ENCODE results near the gene NOL3. TPM values are rescaled to one million over a fixed set of nuclear protein-coding genes. Genes with fewer than 3 reads are reported as not detected.

The NOL3 gene
- total and polyA plus RNA-seq, 9 of the 15 experiments (the other 6 are each of a cell fraction or from before 2014, with no cell fraction given) = 0.45 to 14.0 (median 5.4) TPM

DNA sequence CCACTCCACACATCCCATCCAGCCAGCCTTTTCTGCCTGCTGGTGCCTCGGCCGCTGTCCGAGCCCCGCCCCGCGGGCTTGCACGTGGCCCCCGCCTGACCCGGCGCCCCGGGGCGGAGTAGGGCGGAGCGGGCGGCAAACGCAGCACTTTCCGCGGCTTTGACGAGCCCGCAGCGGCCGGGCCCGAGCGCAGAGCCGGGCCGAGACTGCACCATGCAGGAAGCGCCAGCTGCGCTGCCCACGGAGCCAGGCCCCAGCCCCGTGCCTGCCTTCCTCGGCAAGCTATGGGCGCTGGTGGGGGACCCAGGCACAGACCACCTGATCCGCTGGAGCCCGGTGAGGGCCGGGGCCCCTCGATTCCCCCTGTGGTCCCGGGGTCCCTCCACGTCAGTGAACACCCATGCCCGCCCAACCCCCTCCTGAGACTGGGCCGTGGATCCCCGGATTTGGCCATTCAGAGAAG is 5.7 kb upstream of the NOL3 start, which contains the start of gene HSF4 (continued):
- no peak for TF ChIP-seq DNMT1 (IDR thresholded peaks at IDR 0.05)
- TF ChIP-seq RCOR1 (IDR thresholded peaks at IDR 0.05; ENCODE audit: borderline replicate concordance in 1 of 2, low read depth in 2 of 2, low read length in 2 of 2) = no peak
- peak; percentile 78 for TF ChIP-seq ZBTB1 (CRISPR knock-in tag; IDR thresholded peaks at IDR 0.05; ENCODE audit: borderline replicate concordance, low read depth)
- TF ChIP-seq MTA1 (IDR thresholded peaks at IDR 0.05; ENCODE audit: borderline replicate concordance) = no peak
- TF ChIP-seq, protein P1, sequence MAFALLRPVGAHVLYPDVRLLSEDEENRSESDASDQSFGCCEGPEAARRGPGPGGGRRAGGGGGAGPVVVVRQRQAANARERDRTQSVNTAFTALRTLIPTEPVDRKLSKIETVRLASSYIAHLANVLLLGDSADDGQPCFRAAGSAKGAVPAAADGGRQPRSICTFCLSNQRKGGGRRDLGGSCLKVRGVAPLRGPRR (CRISPR knock-in tag; IDR thresholded peaks at IDR 0.05) = no peak
- TF ChIP-seq EHMT2 (IDR thresholded peaks at IDR 0.05) = no peak
- no peak for TF ChIP-seq PHB2 (IDR thresholded peaks at IDR 0.05; ENCODE audit: low read depth)
- TF ChIP-seq, protein P2, sequence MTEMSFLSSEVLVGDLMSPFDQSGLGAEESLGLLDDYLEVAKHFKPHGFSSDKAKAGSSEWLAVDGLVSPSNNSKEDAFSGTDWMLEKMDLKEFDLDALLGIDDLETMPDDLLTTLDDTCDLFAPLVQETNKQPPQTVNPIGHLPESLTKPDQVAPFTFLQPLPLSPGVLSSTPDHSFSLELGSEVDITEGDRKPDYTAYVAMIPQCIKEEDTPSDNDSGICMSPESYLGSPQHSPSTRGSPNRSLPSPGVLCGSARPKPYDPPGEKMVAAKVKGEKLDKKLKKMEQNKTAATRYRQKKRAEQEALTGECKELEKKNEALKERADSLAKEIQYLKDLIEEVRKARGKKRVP (CRISPR knock-in tag; IDR thresholded peaks at IDR 0.05) = no peak
- no peak for TF ChIP-seq ZNF785 (CRISPR knock-in tag; IDR thresholded peaks at IDR 0.05)
- TF ChIP-seq TCF7 (IDR thresholded peaks at IDR 0.05; ENCODE audit: borderline replicate concordance) = no peak
- no peak for TF ChIP-seq SPI1 (IDR thresholded peaks at IDR 0.05; ENCODE audit: borderline replicate concordance, low read depth, low read length)
- TF ChIP-seq, protein P3, sequence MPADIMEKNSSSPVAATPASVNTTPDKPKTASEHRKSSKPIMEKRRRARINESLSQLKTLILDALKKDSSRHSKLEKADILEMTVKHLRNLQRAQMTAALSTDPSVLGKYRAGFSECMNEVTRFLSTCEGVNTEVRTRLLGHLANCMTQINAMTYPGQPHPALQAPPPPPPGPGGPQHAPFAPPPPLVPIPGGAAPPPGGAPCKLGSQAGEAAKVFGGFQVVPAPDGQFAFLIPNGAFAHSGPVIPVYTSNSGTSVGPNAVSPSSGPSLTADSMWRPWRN (IDR thresholded peaks at IDR 0.05; ENCODE audit: low read depth) = no peak
- no peak for TF ChIP-seq POLR3G (IDR thresholded peaks at IDR 0.05; ENCODE audit: extremely low read depth, insufficient read length, insufficient replicate concordance)
- no peak for TF ChIP-seq ZNF431 (CRISPR knock-in tag; IDR thresholded peaks at IDR 0.05)
- TF ChIP-seq, protein P4, sequence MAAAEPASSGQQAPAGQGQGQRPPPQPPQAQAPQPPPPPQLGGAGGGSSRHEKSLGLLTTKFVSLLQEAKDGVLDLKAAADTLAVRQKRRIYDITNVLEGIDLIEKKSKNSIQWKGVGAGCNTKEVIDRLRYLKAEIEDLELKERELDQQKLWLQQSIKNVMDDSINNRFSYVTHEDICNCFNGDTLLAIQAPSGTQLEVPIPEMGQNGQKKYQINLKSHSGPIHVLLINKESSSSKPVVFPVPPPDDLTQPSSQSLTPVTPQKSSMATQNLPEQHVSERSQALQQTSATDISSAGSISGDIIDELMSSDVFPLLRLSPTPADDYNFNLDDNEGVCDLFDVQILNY (CRISPR knock-in tag; IDR thresholded peaks at IDR 0.05) = no peak
- TF ChIP-seq TEAD4 (IDR thresholded peaks at IDR 0.05; ENCODE audit: low read length) = no peak
- no peak for TF ChIP-seq TEAD4 (CRISPR knock-in tag; IDR thresholded peaks at IDR 0.05; ENCODE audit: borderline replicate concordance)
- TF ChIP-seq BRF1 (IDR thresholded peaks at IDR 0.05; ENCODE audit: borderline replicate concordance, extremely low read depth, insufficient read length) = no peak
- TF ChIP-seq MTF1 (CRISPR knock-in tag; IDR thresholded peaks at IDR 0.05; ENCODE audit: borderline replicate concordance) = no peak
- TF ChIP-seq, protein P5, sequence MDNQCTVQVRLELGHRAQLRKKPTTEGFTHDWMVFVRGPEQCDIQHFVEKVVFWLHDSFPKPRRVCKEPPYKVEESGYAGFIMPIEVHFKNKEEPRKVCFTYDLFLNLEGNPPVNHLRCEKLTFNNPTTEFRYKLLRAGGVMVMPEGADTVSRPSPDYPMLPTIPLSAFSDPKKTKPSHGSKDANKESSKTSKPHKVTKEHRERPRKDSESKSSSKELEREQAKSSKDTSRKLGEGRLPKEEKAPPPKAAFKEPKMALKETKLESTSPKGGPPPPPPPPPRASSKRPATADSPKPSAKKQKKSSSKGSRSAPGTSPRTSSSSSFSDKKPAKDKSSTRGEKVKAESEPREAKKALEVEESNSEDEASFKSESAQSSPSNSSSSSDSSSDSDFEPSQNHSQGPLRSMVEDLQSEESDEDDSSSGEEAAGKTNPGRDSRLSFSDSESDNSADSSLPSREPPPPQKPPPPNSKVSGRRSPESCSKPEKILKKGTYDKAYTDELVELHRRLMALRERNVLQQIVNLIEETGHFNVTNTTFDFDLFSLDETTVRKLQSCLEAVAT (IDR thresholded peaks at IDR 0.05) = no peak
- TF ChIP-seq, protein P6, sequence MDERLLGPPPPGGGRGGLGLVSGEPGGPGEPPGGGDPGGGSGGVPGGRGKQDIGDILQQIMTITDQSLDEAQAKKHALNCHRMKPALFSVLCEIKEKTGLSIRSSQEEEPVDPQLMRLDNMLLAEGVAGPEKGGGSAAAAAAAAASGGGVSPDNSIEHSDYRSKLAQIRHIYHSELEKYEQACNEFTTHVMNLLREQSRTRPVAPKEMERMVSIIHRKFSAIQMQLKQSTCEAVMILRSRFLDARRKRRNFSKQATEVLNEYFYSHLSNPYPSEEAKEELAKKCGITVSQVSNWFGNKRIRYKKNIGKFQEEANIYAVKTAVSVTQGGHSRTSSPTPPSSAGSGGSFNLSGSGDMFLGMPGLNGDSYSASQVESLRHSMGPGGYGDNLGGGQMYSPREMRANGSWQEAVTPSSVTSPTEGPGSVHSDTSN (CRISPR knock-in tag; IDR thresholded peaks at IDR 0.05; ENCODE audit: low read depth) = no peak
- TF ChIP-seq, protein P6 (tag; conservative IDR thresholded peaks at IDR 0.05; ENCODE audit: low read depth) = no peak
- peak; percentile 89 for TF ChIP-seq CCNT2 (IDR thresholded peaks at IDR 0.05; ENCODE audit: borderline replicate concordance, extremely low read depth, insufficient read length, low read depth, low read length)
